Fibroblast of lung (primary cell): Measurements from ENCODE around the gene AFAP1L1. TPM values are rescaled to one million over a fixed set of nuclear protein-coding genes. Genes with fewer than 3 reads are reported as not detected.

Source experiments
- DNase-seq, 2 donors: peaks; one replicate each; pipeline versions ENCODE4 v3.0.0 to v3.0.0-alpha.2; 2010; ENCODE audit warnings: low read depth in 2 of 2
- H2AFZ ChIP-seq: 2 replicates; pipeline ENCODE4 v1.5.1; 2012; ENCODE audit warnings: low read length, control low read depth, inconsistent platforms
- H3K27ac ChIP-seq: 2 replicates; pipeline ENCODE4 v1.5.1; 2011; ENCODE audit warnings: low read length, control low read depth; ENCODE audit not compliant: insufficient read depth
- H3K27me3 ChIP-seq: 2 replicates; pipeline ENCODE4 v1.5.1; 2011; ENCODE audit warnings: mild to moderate bottlenecking, low read length; ENCODE audit not compliant: control insufficient read depth, insufficient read depth
- H3K36me3 ChIP-seq: 2 replicates; pipeline ENCODE4 v1.5.1; 2011; ENCODE audit warnings: low read length; ENCODE audit not compliant: control insufficient read depth, insufficient read depth
- H3K4me1 ChIP-seq: 2 replicates; pipeline ENCODE4 v1.5.1; 2011; ENCODE audit warnings: low read length; ENCODE audit not compliant: control insufficient read depth, insufficient read depth; ENCODE audit errors: extremely low read depth
- H3K4me2 ChIP-seq: 2 replicates; pipeline ENCODE4 v1.5.1; 2011; ENCODE audit warnings: low read length, control low read depth; ENCODE audit not compliant: insufficient read depth; ENCODE audit errors: extremely low read depth
- H3K4me3 ChIP-seq, 4 experiments: fragments of 200-600 bp in 1 of 4; sonication (generic) in 1 of 4; replicated peaks in 1 of 4; 2 replicates each; pipeline ENCODE4 v1.5.1; 2011 to 2016; ENCODE audit warnings: low read length in 4 of 4, low read depth in 3 of 4, mild to moderate bottlenecking in 3 of 4, control low read depth in 2 of 4, inconsistent platforms in 1 of 4, mixed read lengths in 1 of 4; ENCODE audit not compliant: insufficient read depth in 1 of 4; ENCODE audit errors: control extremely low read depth in 1 of 4
- H3K79me2 ChIP-seq: 2 replicates; pipeline ENCODE4 v1.5.1; 2012; ENCODE audit warnings: mild to moderate bottlenecking, low read length, inconsistent platforms; ENCODE audit not compliant: control insufficient read depth, insufficient read depth
- H3K9ac ChIP-seq: 2 replicates; pipeline ENCODE4 v1.5.1; 2011; ENCODE audit warnings: mild to moderate bottlenecking, low read length, control low read depth; ENCODE audit not compliant: insufficient read depth
- H3K9me3 ChIP-seq: 2 replicates; pipeline ENCODE4 v1.5.1; 2012; ENCODE audit warnings: low read depth, low read length; ENCODE audit not compliant: control insufficient read depth, insufficient read depth
- H4K20me1 ChIP-seq: 2 replicates; pipeline ENCODE4 v1.5.1; 2011; ENCODE audit warnings: low read length; ENCODE audit not compliant: control insufficient read depth, insufficient read depth; ENCODE audit errors: extremely low read depth
- CTCF ChIP-seq, 2 donors: IDR thresholded peaks in 1 of 2; conservative IDR thresholded peaks in 1 of 2; 1 replicate in 1 of 2; 2 replicates in 1 of 2; pipeline ENCODE4 v1.5.1; 2011 to 2012; ENCODE audit warnings: low read length in 2 of 2, control low read depth in 1 of 2, inconsistent platforms in 1 of 2, low read depth in 1 of 2, mild to moderate bottlenecking in 1 of 2
- EZH2 ChIP-seq: IDR thresholded peaks from 2 replicates; pipeline ENCODE4 v1.5.1; 2012; ENCODE audit warnings: low read length, control low read depth, mild to moderate bottlenecking; ENCODE audit errors: missing control alignments
- polyA plus RNA-seq, 2 donors: library from polyadenylated mRNA; depleted of rRNA in 1 of 2; stranded (reverse) in 1 of 2; unstranded in 1 of 2; fragments of >200 nt; gene quantifications; 2 replicates each; pipeline ENCODE4 v1.2.1, GENCODE V29; 2011 to 2012; ENCODE audit warnings: missing spikeins in 1 of 2
- total RNA-seq: library from RNA; depleted of rRNA; stranded (reverse); fragments of >200 nt; gene quantifications from 2 replicates; pipeline ENCODE4 v1.2.1, GENCODE V29; 2014

The AFAP1L1 gene
- total and polyA plus RNA-seq, 2 donors (not counting 1 experiment from before 2014, with no cell fraction given): 3.0 to 7.1 TPM

- peak overlapping the region; percentile 6 for H3K27ac ChIP-seq
- no peak overlapping the region for H2AFZ ChIP-seq
- H3K4me2 ChIP-seq: no peak overlapping the region
Observed at GRCh38 chr5:149381986-149382338, 110.3 kb downstream of the AFAP1L1 start.

GRCh38 chr5:149382517-149383220, 111.0 kb downstream of the AFAP1L1 start:
- Histone ChIP-seq H3K4me3 (no peak overlapping the region), H3K9me3 (no peaks in the 10 kb centered on the region), H3K4me2 (no peak overlapping the region), H3K9ac (no peak overlapping the region), H3K79me2 (no peaks in the 10 kb centered on the region), H3K36me3 (no peaks in the 10 kb centered on the region), H2AFZ (no peak overlapping the region), H3K27me3 (no peaks in the 10 kb centered on the region), H4K20me1 (no peaks in the 10 kb centered on the region), H3K27ac (peak overlapping the region; percentile 6), H3K4me1 (peaks cover 31% of the 10 kb centered on the region)
- no peak for DNase-seq
- TF ChIP-seq EZH2: no peak
- TF ChIP-seq CTCF (conservative IDR thresholded peaks at IDR 0.05 in 1 of 2, IDR thresholded peaks at IDR 0.05 in 1 of 2; ENCODE audit: low read depth in 1 of 2, low read length in 2 of 2): no peak

More at GRCh38 chr5:149381986-149382338, 110.3 kb downstream of the AFAP1L1 start:
- no peaks in the 10 kb centered on the region for H4K20me1 ChIP-seq
- peaks cover 31% of the 10 kb centered on the region for H3K4me1 ChIP-seq
- TF ChIP-seq CTCF (conservative IDR thresholded peaks at IDR 0.05 in 1 of 2, IDR thresholded peaks at IDR 0.05 in 1 of 2; ENCODE audit: low read depth in 1 of 2, low read length in 2 of 2): peak; percentile 78 to 95
- TF ChIP-seq EZH2: no peak
- no peak overlapping the region for H3K4me3 ChIP-seq
- no peaks in the 10 kb centered on the region for H3K36me3 ChIP-seq
- no peaks in the 10 kb centered on the region for H3K9me3 ChIP-seq
- DNase-seq: peak; percentile 52 to 75
- no peaks in the 10 kb centered on the region for H3K27me3 ChIP-seq
- H3K79me2 ChIP-seq: no peaks in the 10 kb centered on the region
- no peak overlapping the region for H3K9ac ChIP-seq

GRCh38 chr5:149383399-149383798, 111.7 kb downstream of the AFAP1L1 start:
- Histone ChIP-seq H3K79me2 (no peaks in the 10 kb centered on the region), H3K9ac (peak overlapping the region; percentile 18), H3K4me2 (no peak overlapping the region), H3K4me3 (no peak overlapping the region), H4K20me1 (no peaks in the 10 kb centered on the region), H3K27me3 (no peaks in the 10 kb centered on the region), H3K36me3 (no peaks in the 10 kb centered on the region), H2AFZ (no peak overlapping the region), H3K27ac (no peak overlapping the region), H3K4me1 (peaks cover 33% of the 10 kb centered on the region), H3K9me3 (no peaks in the 10 kb centered on the region)
- TF ChIP-seq CTCF (conservative IDR thresholded peaks at IDR 0.05 in 1 of 2, IDR thresholded peaks at IDR 0.05 in 1 of 2; ENCODE audit: low read depth in 1 of 2, low read length in 2 of 2): no peak
- no peak for TF ChIP-seq EZH2
- DNase-seq: peak in 1 of 2 donors; percentile 49
